ENCODE results near the gene VAMP1. TPM values are rescaled to one million over a fixed set of nuclear protein-coding genes. Genes with fewer than 3 reads are reported as not detected.
A peak's percentile ranks its signal among the peaks of the same experiment; 100 is the strongest.

VAMP1 gene
- total RNA-seq, 2 experiments from 2014 or later = 84.8 to 87.7 TPM

- Mint-ChIP-seq H3K27ac (peak overlapping the region; percentile 97), H3K9me3 (no peaks in the 10 kb centered on the region), H3K36me3 (ENCODE audit: low read depth) (peaks cover 36% of the 10 kb centered on the region), H3K4me1 (ENCODE audit: low read depth) (peaks cover 63% of the 10 kb centered on the region), H3K4me3 (peak overlapping the region; percentile 98), H3K27me3 (no peaks in the 10 kb centered on the region)
- Histone ChIP-seq H3K36me3 (ENCODE audit: insufficient read depth, low read length) (peaks cover 12% of the 10 kb centered on the region), H3K9me3 (ENCODE audit: control insufficient read depth in 1 of 2, insufficient read depth in 1 of 2, low read length in 2 of 2) (no peaks in the 10 kb centered on the region), H3K27me3 (ENCODE audit: control insufficient read depth in 1 of 2, insufficient read depth in 2 of 2, low read length in 2 of 2) (no peaks in the 10 kb centered on the region), H3K4me3 (ENCODE audit: low read length) (peak overlapping the region; percentile 67), H3K27ac (ENCODE audit: low read depth in 1 of 2, low read length in 2 of 2) (peak overlapping the region; percentile 64 to 65), H3K4me1 (ENCODE audit: insufficient read depth, low read length) (peaks cover 59% of the 10 kb centered on the region)
- CTCF ChIA-PET = interaction anchor here (1.0 to 4.9 kb wide), 5 partner anchors 10 to 22 kb away, joined by 3 to 27 read pairs (median 6); no protein-coding TSS in a partner anchor
- POLR2A ChIA-PET = interaction anchor here (0.9 to 11.1 kb wide), 9 partner anchors 10 to 111 kb away, joined by 3 to 203 read pairs (median 29); partner anchors contain the start of genes GAPDH, MRPL51, TAPBPL and VAMP1
- intact Hi-C loops (cut with DNase I, micrococcal nuclease) = loop anchor here in 1 of 2 experiments (2.0 kb wide), 2 partner anchors 17 to 19 kb away; no protein-coding TSS in a partner anchor
- ATAC-seq (ENCODE audit: poor library complexity) (no peak), DNase-seq (peak in 1 of 14 experiments; percentile 16)
- no peak for TF ChIP-seq CTCF (IDR thresholded peaks at IDR 0.05)
Measured at GRCh38 chr12:6444031-6444430, 26.4 kb downstream of the VAMP1 start.

GRCh38 chr12:6443361-6443983, 27.0 kb downstream of the VAMP1 start:
- H3K36me3 ChIP-seq (ENCODE audit: insufficient read depth, low read length) = peaks cover 12% of the 10 kb centered on the region
- peak overlapping the region; percentile 97 for H3K27ac Mint-ChIP-seq
- ChIA-PET POLR2A (interaction anchor here (0.9 to 11.1 kb wide), 10 partner anchors 9 to 111 kb away, joined by 3 to 203 read pairs (median 16); partner anchors contain the start of genes GAPDH, MRPL51, TAPBPL and VAMP1), CTCF (interaction anchor here (1.0 to 4.9 kb wide), 6 partner anchors 9 to 94 kb away, joined by 3 to 27 read pairs (median 5); no protein-coding TSS in a partner anchor)
- DNase-seq (peak in 3 of 14 experiments; percentile 32 to 47 (median 44)), ATAC-seq (ENCODE audit: poor library complexity) (no peak)
- peak overlapping the region; percentile 64 to 65 for H3K27ac ChIP-seq (ENCODE audit: low read depth in 1 of 2, low read length in 2 of 2)
- intact Hi-C loops (cut with DNase I, micrococcal nuclease) = loop anchor here in 1 of 2 experiments (1.0 kb wide), 1 partner anchor 13 kb away; no protein-coding TSS in a partner anchor
- H3K27me3 Mint-ChIP-seq = no peaks in the 10 kb centered on the region
- H3K4me3 Mint-ChIP-seq = peak overlapping the region; percentile 98
- H3K9me3 Mint-ChIP-seq = no peaks in the 10 kb centered on the region
- H3K27me3 ChIP-seq (ENCODE audit: control insufficient read depth in 1 of 2, insufficient read depth in 2 of 2, low read length in 2 of 2) = no peaks in the 10 kb centered on the region
- H3K4me1 Mint-ChIP-seq (ENCODE audit: low read depth) = peaks cover 63% of the 10 kb centered on the region
- H3K9me3 ChIP-seq (ENCODE audit: control insufficient read depth in 1 of 2, insufficient read depth in 1 of 2, low read length in 2 of 2) = no peaks in the 10 kb centered on the region
- no peak overlapping the region for H3K4me3 ChIP-seq (ENCODE audit: low read length)
- peaks cover 36% of the 10 kb centered on the region for H3K36me3 Mint-ChIP-seq (ENCODE audit: low read depth)
- H3K4me1 ChIP-seq (ENCODE audit: insufficient read depth, low read length) = peaks cover 56% of the 10 kb centered on the region
- TF ChIP-seq CTCF (IDR thresholded peaks at IDR 0.05) = no peak

GRCh38 chr12:6442836-6443235, 27.6 kb downstream of the VAMP1 start:
- Mint-ChIP-seq H3K27ac (peak overlapping the region; percentile 97), H3K4me1 (ENCODE audit: low read depth) (peaks cover 57% of the 10 kb centered on the region), H3K36me3 (ENCODE audit: low read depth) (peaks cover 31% of the 10 kb centered on the region), H3K27me3 (no peaks in the 10 kb centered on the region), H3K9me3 (no peaks in the 10 kb centered on the region), H3K4me3 (peak overlapping the region; percentile 98)
- peak in 1 of 14 experiments; percentile 4 for DNase-seq
- ChIA-PET CTCF (interaction anchor here (1.2 to 4.9 kb wide), 3 partner anchors 19 to 95 kb away, joined by 4 to 27 read pairs (median 6); no protein-coding TSS in a partner anchor), POLR2A (interaction anchor here (1.0 to 11.1 kb wide), 7 partner anchors 9 to 93 kb away, joined by 3 to 203 read pairs (median 29); partner anchors contain the start of genes GAPDH, MRPL51, TAPBPL and VAMP1)
- Histone ChIP-seq H3K27ac (ENCODE audit: low read depth in 1 of 2, low read length in 2 of 2) (peak overlapping the region; percentile 64 to 65), H3K9me3 (ENCODE audit: control insufficient read depth in 1 of 2, insufficient read depth in 1 of 2, low read length in 2 of 2) (no peaks in the 10 kb centered on the region), H3K4me3 (ENCODE audit: low read length) (no peak overlapping the region), H3K4me1 (ENCODE audit: insufficient read depth, low read length) (peaks cover 50% of the 10 kb centered on the region), H3K36me3 (ENCODE audit: insufficient read depth, low read length) (peaks cover 10% of the 10 kb centered on the region), H3K27me3 (ENCODE audit: control insufficient read depth in 1 of 2, insufficient read depth in 2 of 2, low read length in 2 of 2) (no peaks in the 10 kb centered on the region)
- ATAC-seq (ENCODE audit: poor library complexity) = no peak
- no peak for TF ChIP-seq CTCF (IDR thresholded peaks at IDR 0.05)
- intact Hi-C loops (cut with DNase I, micrococcal nuclease) = loop anchor here in 1 of 2 experiments (1.0 kb wide), 1 partner anchor 13 kb away; no protein-coding TSS in a partner anchor

Measured in CD4-positive, alpha-beta T cell (primary cell).